NCI-H226 (cell line): Measurements from ENCODE around the gene HSF5.

Experiments used
- DNase-seq: peaks from one replicate; pipeline ENCODE4 v3.0.0-alpha.2; 2015

HSF5 gene, protein sequence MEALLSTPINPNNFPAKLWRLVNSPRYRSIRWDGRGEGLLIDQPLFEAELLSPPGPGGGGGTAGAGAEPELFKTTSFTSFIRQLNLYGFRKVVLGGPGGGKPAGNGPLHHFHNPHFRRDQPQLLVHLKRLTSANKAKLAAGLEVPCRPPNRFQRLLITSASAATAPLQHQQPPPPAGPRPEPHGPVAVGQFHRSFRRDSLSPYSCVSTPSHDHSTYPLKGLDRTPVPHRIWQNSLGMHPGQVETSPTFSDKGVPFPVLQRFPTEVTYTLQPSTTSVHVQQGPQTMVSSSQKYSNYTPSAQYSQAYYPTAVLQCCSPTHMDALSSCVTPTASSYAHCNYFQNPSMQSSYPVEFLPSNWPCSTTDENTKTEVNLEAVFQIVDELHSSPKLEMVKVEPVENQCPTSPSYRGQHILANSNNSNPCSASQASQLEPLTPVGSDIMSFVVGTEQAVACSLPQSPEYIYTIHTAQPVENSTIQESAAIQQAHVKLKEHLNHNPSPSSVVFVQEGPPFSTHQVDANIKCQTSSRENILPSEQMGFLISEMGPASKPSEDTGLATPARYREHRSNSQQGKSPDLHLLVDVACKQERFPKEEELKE

GRCh38 chr17:58487589-58488427, at the start of gene HSF5:
HSF5 (minus strand) TSS chr17:58488408; CDS start chr17:58488274, 134 bp downstream.
- DNase-seq, result no peak

- DNase-seq, result no peak
These were observed 49.1 kb upstream of the HSF5 start for GRCh38 chr17:58537266-58537665.

GRCh38 chr17:58536542-58536941, 48.3 kb upstream of the HSF5 start:
- DNase-seq, result no peak

DNA sequence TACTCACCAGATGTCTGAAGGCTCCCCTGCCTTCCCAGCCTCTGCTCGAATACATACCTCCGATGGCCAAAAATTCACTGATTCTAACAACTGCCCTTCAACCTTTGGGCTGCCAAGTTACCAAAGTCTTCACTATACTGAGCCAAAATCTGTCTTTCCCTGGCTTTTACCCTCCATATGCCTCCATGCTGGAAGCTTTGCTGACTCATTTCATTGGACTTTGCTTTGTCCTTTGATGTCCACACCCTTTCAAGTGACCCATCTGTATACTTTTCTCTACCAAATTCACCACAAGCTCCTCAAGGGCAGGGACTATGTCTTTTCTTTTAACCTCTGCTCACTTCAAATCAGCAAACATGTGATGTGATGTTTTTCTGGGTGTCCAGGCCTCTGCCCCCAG, 47.2 kb upstream of the HSF5 start:
- no peak for DNase-seq

DNA sequence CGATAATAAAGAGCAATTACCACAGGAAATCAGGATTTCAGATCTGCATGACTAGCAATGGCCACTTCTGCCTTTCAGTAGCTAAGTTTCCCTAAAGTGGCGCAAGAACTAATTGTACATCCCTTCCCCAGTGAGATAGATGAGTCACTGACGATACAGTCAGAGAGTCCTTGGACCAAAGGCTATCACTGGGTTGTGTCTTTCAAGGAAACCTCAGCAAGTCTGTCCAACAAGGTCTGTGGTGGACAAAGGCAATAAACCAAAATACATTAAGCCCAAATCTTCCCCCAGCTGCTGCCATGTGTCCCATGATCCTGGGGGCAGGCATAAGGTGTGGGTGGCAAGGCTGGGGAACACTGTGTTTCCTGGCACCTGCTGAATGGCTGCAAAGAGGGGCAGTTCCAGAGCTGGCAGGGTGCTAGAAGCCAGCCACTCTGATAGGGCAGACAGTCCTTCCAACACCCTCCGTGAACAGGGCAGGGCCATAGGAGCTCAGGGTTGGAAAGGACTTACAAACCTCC, 46.8 kb upstream of the HSF5 start:
- peak; percentile 62 for DNase-seq

GRCh38 chr17:58534331-58534730, 46.1 kb upstream of the HSF5 start:
- no peak for DNase-seq

- no peak for DNase-seq
These were observed 45.5 kb upstream of the HSF5 start for GRCh38 chr17:58533616-58534188.

- DNase-seq, result no peak
These were observed 44.3 kb upstream of the HSF5 start for GRCh38 chr17:58532555-58532951.

DNA sequence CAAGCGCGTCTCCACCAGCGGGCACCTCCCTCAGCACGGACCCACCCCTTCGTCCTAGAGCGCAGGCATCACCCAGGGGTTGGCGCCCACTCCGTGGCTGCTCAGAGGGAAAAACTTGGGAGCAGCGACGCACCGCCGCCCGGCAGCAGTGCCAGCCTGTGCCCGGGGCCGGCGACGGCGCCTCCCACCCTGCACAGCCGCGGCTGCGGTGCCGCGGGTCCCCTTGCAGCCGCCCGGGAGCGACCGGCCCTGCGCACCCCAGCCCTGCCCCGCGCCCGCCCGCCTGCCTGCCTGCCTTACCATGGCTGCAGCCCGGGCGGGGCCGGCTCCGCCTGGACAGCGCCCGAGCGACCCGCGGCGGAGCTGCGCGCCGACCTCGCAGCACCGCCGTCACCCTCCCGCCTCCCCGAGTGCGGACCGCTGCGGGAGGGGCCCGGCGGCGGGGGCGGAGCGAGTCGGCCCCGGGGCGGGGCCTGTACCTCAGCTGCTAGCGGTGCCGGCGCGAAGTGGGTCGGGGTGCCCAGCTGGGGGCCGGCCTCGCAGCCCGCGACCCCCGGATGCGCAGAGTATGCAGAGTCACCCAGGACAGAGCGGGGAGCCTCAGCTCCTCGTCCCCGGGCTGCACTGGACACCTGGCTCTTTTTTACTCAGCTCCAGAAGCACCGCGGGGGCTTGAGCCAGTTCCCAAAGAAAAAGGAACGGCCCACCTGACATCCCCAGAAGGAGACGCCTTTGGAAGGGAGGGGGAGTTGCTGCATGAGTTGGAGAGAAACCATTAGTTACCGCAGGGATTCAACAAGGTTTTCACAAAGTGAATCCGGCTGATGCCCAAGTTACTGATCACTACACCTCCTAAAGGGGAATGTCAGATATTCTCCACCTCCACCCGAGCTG, 43.7 kb upstream of the HSF5 start:
- no peak for DNase-seq

DNA sequence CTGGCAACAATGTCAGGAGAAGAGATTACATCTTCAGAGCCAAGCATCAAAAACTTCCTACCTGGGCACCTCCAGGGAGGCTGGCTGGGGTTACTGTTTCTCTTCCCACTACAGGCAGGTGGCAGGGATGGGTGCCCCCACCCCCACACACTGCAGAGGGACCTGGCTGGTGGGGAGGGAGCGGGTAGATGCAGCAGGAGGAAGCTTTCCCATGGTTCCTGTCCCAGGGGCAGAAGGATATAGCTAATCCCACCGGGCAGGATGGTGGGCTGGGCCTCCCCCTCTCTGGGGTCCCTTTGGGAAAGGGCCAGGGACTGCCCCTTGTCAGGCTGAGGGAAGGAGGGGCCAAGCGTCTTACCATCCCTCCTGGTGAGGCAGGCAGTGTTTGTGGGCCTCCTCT, 42.9 kb upstream of the HSF5 start:
- DNase-seq, result no peak

- no peak for DNase-seq
These were observed 42.4 kb upstream of the HSF5 start for GRCh38 chr17:58530655-58531054.

DNA sequence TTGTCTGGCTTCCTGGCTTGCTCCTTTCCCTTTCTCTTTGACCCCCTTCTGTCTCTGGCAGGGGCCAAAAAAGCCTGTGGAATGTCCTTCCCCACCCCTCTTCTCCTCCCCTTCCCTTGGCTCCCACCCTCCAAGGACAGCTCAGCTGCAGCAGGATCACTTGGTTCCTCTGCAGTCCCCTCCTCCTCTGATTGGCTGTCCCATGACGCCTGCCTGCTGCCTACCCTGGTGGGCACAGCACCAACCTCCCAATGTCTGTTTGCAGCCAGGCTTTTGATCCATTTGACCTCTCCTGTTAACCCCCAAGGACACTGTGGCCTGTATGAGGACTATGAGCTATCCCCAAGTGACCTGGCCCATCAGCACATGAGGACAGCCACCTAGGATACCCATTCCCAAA, 41.1 kb upstream of the HSF5 start:
- no peak for DNase-seq

DNA sequence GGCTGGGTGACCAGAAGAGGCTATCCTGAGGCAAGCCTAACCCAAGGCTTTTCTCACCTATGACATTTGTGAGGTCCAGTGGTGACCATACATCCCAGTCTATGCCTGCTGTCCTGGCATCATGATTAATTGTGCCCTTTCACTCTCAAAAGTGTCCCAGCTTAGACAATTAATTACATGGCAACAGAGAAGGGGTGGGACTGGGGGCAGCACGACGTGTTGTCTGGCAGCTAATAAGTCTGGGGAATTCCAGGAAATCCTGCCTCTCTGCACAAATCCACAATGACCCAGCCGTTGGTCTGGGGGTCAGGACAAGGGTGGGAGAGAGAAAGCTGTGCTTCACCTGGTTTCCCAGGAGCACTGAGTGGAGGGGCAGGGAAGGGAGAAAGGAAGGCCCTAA, 40.2 kb upstream of the HSF5 start:
- no peak for DNase-seq

- DNase-seq, result peak; percentile 93
These were observed 39.7 kb upstream of the HSF5 start for GRCh38 chr17:58527949-58528348.

DNA sequence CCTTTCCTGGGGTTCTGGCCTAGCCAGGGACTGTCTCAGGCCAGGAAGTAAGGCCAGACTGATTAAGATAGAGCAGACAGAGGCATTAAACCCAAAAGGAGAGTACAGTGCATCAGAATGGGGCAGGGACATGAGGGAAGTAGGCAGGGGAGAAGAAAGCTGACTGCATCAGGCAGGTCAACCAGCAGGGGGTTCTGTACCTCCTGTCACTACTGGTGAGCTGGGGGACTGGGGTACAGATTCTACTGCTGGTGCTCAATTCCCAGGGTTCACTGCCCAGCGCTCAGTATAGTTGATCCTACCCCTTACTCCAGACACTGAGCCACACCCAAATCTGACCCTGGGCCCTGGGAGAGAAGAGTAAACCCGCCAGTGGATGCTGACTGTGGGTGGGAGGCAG, 39.1 kb upstream of the HSF5 start:
- DNase-seq, result no peak

- DNase-seq, result peak; percentile 96
These were observed 37.0 kb upstream of the HSF5 start for GRCh38 chr17:58525239-58525638.

DNA sequence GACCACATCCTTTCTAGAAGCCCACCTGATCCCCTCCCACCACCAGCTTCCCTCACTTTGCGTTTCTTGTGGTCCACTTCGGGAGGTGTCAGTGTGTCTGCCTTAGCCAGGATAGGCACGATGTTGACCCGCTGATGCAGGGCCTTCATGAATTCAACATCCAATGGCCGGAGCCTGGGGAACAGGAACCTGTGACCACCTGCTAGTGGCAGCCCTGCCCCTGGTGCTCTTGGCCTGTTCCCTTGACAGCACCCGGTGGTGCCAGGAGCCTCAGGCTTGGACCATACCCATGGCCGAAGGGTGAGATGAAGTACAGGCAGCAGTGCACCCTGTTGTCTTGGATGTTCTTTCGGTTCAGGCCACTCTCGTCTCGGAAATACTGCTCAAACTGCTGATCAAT, 33.5 kb upstream of the HSF5 start:
- DNase-seq, result no peak

GRCh38 chr17:58520843-58521430, 32.7 kb upstream of the HSF5 start:
- DNase-seq, result no peak

DNA sequence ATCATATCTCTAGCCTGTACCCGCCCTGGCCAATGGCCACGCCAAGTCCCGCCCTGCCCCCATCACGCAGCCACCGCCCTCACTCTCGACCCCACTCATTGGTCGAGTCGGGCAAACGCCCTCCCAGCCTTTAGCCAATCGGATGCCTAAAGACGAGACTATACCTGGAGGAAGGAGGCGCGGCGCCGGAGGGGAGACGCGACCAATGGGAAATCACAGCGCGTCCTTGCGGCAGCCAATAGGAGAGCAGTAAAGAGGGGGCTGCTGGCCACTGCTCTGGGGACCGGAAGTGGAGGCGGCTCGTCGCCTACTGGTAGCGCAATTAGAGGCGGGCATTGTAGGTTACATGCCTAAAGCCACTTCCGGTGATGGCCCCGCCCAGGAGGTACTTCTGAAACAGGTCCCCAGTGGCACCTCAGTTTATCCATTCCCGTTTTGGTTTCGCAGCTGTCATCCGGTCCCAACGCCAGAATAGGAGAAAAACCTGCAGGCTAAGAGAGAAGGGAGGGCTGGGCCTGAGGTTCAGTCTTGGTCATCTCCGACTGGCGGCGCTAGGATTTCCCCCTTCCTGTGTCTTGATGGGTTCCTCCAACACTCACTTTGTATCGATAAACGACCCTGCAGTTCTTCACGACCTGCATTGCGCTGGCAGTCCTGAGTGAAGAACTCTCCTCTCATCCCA, 29.9 kb upstream of the HSF5 start:
- DNase-seq, result peak; percentile 100

DNA sequence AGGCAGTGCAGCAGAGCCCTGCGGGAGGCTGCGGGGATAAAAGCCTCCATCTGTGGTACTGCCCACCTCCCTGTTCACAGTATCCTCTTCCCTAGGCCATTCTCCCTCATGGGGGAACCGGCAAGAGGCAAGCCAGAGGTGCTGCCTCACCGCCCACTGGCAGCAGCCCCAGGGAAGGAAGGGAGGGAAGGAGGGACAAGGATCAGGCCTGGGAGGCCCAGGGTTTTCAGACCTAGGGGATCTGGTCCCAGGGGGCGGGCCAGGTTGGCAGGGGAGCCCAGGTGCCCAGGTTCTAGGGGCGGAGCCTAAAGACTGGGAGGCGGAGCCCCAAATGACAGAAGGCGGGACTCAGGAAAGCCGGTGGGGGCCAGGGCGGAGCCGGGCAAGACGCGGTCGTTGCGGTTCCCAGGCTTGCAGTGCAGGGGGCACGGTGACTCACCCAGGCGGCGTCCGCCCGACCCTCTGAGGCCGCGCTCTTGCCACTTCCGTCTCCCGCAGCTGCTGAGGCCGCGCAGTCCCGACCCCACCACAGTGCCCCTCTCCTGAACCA, 29.2 kb upstream of the HSF5 start:
- DNase-seq, result no peak
